ENCODE data around the gene MT1H. TPM values are rescaled to one million over a fixed set of nuclear protein-coding genes. Genes with fewer than 3 reads are reported as not detected.
"Not testable (repeated sequence)": the region's sequence is repeated elsewhere in the genome, so short reads cannot be mapped to it uniquely, and the experiment has no call there.

Gene MT1H
- total RNA-seq, result 0.85 TPM
- 50.7 TPM for polyA plus RNA-seq
- long read RNA-seq, donor 1, result 0 reads
- long read RNA-seq, donor 2, result 0 reads
- long read RNA-seq, donor 3, partial matches to known transcripts, result 0 of 1 reads
- long read RNA-seq, donor 3, other reads (novel, unspliced or antisense), result 0 of 1 reads
- long read RNA-seq, donor 4, partial matches to known transcripts, result 0 of 2 reads
- long read RNA-seq, donor 4, other reads (novel, unspliced or antisense), result 0 of 2 reads
- long read RNA-seq, donor 5, transcript MT1H-201 (3 exons, 397 nt), result major isoform, 11 of 11 reads
- long read RNA-seq, donor 5, partial matches to known transcripts, result 0 of 11 reads
- long read RNA-seq, donor 5, other reads (novel, unspliced or antisense), result 0 of 11 reads
- long read RNA-seq, donor 6, result 0 reads
- long read RNA-seq, donor 7, result 0 reads
- long read RNA-seq, donor 8, partial matches to known transcripts, result 0 of 1 reads
- long read RNA-seq, donor 8, other reads (novel, unspliced or antisense), result 0 of 1 reads
- long read RNA-seq, donor 9, result 0 reads
- long read RNA-seq, donor 10, result 0 reads

GRCh38 chr16:56669005-56669839, at the start of gene MT1H:
TSS of gene MT1H (plus strand) at chr16:56669814. CDS start at chr16:56669885, 71 bp downstream.
- H3K4me3 ChIP-seq (ENCODE audit: low read length in 2 of 2), result no peak within 1 kb of the TSS
- H3K4me1 ChIP-seq (ENCODE audit: control insufficient read depth in 2 of 2, insufficient read depth in 2 of 2, low read length in 2 of 2), result peaks cover 6 to 8% of the 10 kb centered on the region in 2 donors
- H3K27ac ChIP-seq (ENCODE audit: low read depth in 1 of 2, low read length in 1 of 2), result no peak within 1 kb of the TSS
- H3K9me3 ChIP-seq (ENCODE audit: control insufficient read depth in 2 of 2, insufficient read depth in 1 of 2, low read length in 1 of 2), result no peaks in the 10 kb centered on the region
- WGBS, result 10% methylated on average over 38 of the region's 38 CpGs
- peaks cover 67 to 98% of the 10 kb centered on the region in 2 donors for H3K27me3 ChIP-seq (ENCODE audit: control insufficient read depth in 2 of 2, insufficient read depth in 1 of 2, low read length in 1 of 2)
- no peaks in the 10 kb centered on the region for H3K36me3 ChIP-seq (ENCODE audit: control insufficient read depth in 2 of 2, insufficient read depth in 2 of 2, low read length in 1 of 2)
- DNase-seq (ENCODE audit: low read depth in 6 of 9, low spot score in 9 of 9), result no peak

- peaks cover 26 to 83% of the 10 kb centered on the region in 2 donors for H3K27me3 ChIP-seq (ENCODE audit: control insufficient read depth in 2 of 2, insufficient read depth in 1 of 2, low read length in 1 of 2)
- peaks cover 0 to 12% of the 10 kb centered on the region in 2 donors for H3K4me1 ChIP-seq (ENCODE audit: control insufficient read depth in 2 of 2, insufficient read depth in 2 of 2, low read length in 2 of 2)
- no peak overlapping the region for H3K4me3 ChIP-seq (ENCODE audit: low read length in 2 of 2)
- 90% methylated on average over 8 of the region's 8 CpGs for WGBS
- no peaks in the 10 kb centered on the region for H3K36me3 ChIP-seq (ENCODE audit: control insufficient read depth in 2 of 2, insufficient read depth in 2 of 2, low read length in 1 of 2)
- DNase-seq (ENCODE audit: low read depth in 6 of 9, low spot score in 9 of 9), result no peak
- no peak overlapping the region for H3K27ac ChIP-seq (ENCODE audit: low read depth in 1 of 2, low read length in 1 of 2)
- H3K9me3 ChIP-seq (ENCODE audit: control insufficient read depth in 2 of 2, insufficient read depth in 1 of 2, low read length in 1 of 2), result no peaks in the 10 kb centered on the region
Measured at GRCh38 chr16:56620339-56620897, 49.2 kb upstream of the MT1H start.

DNA sequence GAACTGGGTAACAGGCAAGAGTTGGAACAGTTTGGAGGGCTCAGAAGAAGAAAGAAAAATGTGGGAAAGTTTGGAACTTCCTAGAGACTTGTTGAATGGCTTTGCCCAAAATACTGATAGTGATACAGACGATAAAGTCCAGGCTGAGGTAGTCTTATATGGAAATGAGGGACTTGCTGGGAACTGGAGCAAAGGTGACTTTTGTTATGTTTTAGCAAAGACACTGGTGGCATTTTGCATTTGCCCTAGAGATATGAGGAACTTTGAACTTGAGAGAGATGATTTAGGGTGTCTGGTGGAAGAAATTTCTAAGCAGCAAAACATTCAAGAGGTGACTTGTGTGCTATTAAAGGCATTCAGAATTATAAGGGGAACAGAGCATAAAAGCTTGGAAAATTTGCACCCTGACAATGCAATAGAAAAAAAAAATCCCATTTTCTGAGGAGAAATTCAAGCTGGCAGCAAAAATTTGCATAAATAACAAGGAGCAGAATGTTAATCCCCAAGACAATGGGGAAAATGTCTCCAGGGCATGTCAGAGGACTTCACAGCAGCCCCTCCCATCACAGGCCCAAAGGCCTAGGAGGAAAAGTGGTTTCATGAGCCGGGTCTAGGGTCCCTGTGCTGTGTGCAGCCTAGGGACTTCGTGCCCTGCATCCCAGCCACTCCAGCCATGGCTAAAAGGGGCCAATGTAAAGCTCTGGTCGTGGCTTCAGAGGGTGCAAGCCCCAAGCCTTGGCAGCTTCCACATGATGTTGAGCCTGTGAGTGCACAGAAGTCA, 47.8 kb upstream of the MT1H start:
- not testable (repeated sequence) for H3K9me3 ChIP-seq (ENCODE audit: control insufficient read depth in 2 of 2, insufficient read depth in 1 of 2, low read length in 1 of 2); DNase-seq (ENCODE audit: low read depth in 6 of 9, low spot score in 9 of 9); H3K27ac ChIP-seq (ENCODE audit: low read depth in 1 of 2, low read length in 1 of 2); H3K36me3 ChIP-seq (ENCODE audit: control insufficient read depth in 2 of 2, insufficient read depth in 2 of 2, low read length in 1 of 2); H3K4me3 ChIP-seq (ENCODE audit: low read length in 2 of 2)
- Histone ChIP-seq H3K27me3 (ENCODE audit: control insufficient read depth in 2 of 2, insufficient read depth in 1 of 2, low read length in 1 of 2) (peaks cover 33 to 84% of the 10 kb centered on the region in 2 donors), H3K4me1 (ENCODE audit: control insufficient read depth in 2 of 2, insufficient read depth in 2 of 2, low read length in 2 of 2) (peaks cover 0 to 14% of the 10 kb centered on the region in 2 donors)
- 87% methylated on average over 4 of the region's 4 CpGs for WGBS

GRCh38 chr16:56623184-56623583, 46.4 kb upstream of the MT1H start:
- H3K4me3 ChIP-seq (ENCODE audit: low read length in 2 of 2); H3K9me3 ChIP-seq (ENCODE audit: control insufficient read depth in 2 of 2, insufficient read depth in 1 of 2, low read length in 1 of 2); H3K4me1 ChIP-seq (ENCODE audit: control insufficient read depth in 2 of 2, insufficient read depth in 2 of 2, low read length in 2 of 2); H3K36me3 ChIP-seq (ENCODE audit: control insufficient read depth in 2 of 2, insufficient read depth in 2 of 2, low read length in 1 of 2); H3K27ac ChIP-seq (ENCODE audit: low read depth in 1 of 2, low read length in 1 of 2); DNase-seq (ENCODE audit: low read depth in 6 of 9, low spot score in 9 of 9): not testable (repeated sequence)
- 97% methylated on average over 5 of the region's 5 CpGs for WGBS
- peaks cover 35 to 81% of the 10 kb centered on the region in 2 donors for H3K27me3 ChIP-seq (ENCODE audit: control insufficient read depth in 2 of 2, insufficient read depth in 1 of 2, low read length in 1 of 2)

DNA sequence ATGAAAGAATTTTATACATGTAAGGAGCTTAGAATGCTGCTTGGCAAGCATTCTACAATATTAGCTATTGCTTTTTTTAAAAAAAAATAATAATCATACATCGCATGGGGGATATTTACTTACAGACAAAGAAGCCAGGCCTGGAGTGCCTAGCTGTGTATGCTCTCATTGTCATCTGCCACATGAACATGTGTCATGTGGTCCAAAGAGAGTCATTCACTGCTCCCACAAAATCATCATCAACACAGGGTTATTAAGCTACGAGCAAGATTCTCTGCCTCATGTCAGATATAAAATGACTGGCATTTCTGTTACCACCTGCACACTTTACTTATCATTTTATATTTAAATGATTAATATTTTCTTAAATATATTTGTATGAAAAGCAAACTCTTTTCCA, 46.0 kb upstream of the MT1H start:
- H3K27ac ChIP-seq (ENCODE audit: low read depth in 1 of 2, low read length in 1 of 2), result no peak overlapping the region
- 96% methylated on average over 2 of the region's 2 CpGs for WGBS
- H3K36me3 ChIP-seq (ENCODE audit: control insufficient read depth in 2 of 2, insufficient read depth in 2 of 2, low read length in 1 of 2), result no peaks in the 10 kb centered on the region
- peaks cover 32 to 81% of the 10 kb centered on the region in 2 donors for H3K27me3 ChIP-seq (ENCODE audit: control insufficient read depth in 2 of 2, insufficient read depth in 1 of 2, low read length in 1 of 2)
- H3K9me3 ChIP-seq (ENCODE audit: control insufficient read depth in 2 of 2, insufficient read depth in 1 of 2, low read length in 1 of 2), result no peaks in the 10 kb centered on the region
- H3K4me3 ChIP-seq (ENCODE audit: low read length in 2 of 2), result no peak overlapping the region
- DNase-seq (ENCODE audit: low read depth in 6 of 9, low spot score in 9 of 9), result no peak
- peaks cover 0 to 5% of the 10 kb centered on the region in 2 donors for H3K4me1 ChIP-seq (ENCODE audit: control insufficient read depth in 2 of 2, insufficient read depth in 2 of 2, low read length in 2 of 2)

GRCh38 chr16:56625140-56625942, 44.3 kb upstream of the MT1H start, which contains the start of gene MT1E:
TSS of gene MT1E (plus strand) at chr16:56625781. CDS start at chr16:56625852, 71 bp downstream.
- Histone ChIP-seq H3K4me3 (ENCODE audit: low read length in 2 of 2) (peak within 1 kb of the TSS in 1 of 2 donors; percentile 33), H3K36me3 (ENCODE audit: control insufficient read depth in 2 of 2, insufficient read depth in 2 of 2, low read length in 1 of 2) (no peaks in the 10 kb centered on the region), H3K9me3 (ENCODE audit: control insufficient read depth in 2 of 2, insufficient read depth in 1 of 2, low read length in 1 of 2) (no peaks in the 10 kb centered on the region), H3K27me3 (ENCODE audit: control insufficient read depth in 2 of 2, insufficient read depth in 1 of 2, low read length in 1 of 2) (peaks cover 39 to 82% of the 10 kb centered on the region in 2 donors), H3K4me1 (ENCODE audit: control insufficient read depth in 2 of 2, insufficient read depth in 2 of 2, low read length in 2 of 2) (peaks cover 0 to 5% of the 10 kb centered on the region in 2 donors), H3K27ac (ENCODE audit: low read depth in 1 of 2, low read length in 1 of 2) (no peak within 1 kb of the TSS)
- 4% methylated on average over 62 of the region's 62 CpGs for WGBS
- DNase-seq (ENCODE audit: low read depth in 6 of 9, low spot score in 9 of 9), result no peak

DNA sequence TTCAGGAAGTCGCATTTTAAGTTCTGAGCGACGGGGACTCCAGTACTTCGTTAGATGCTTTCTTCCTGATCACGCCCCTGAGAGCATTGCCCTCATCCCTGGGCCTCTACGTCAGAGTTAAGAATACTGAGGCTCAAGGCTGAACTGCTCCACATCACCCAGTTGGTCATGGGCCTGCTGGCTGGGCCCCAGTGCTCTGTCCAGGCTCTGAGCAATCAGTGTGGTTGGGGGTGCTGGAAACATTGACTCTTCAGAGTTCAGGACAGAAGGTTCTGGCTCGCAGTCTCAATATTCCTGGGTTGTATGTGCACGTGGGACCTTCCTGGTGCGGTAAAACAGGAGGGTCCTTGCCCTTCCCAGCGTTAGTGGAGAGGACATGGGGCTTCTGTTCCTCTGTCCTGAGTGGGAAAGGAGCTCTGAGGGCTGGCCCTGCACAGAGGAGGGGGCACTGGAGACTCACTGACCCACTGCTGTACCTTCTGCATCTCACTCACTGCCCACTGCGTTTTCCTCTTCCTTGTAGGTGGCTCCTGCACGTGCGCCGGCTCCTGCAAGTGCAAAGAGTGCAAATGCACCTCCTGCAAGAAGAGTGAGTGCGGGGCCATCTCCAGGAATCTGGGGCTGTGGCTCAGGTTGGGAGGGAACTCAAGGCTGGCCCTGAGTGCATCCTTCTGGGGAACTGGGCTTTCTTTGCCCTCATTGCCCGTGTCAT, 43.5 kb upstream of the MT1H start:
- WGBS, result 16% methylated on average over 16 of the region's 16 CpGs

More for the DNA sequence above, 43.5 kb upstream of the MT1H start:
- H3K27ac ChIP-seq (ENCODE audit: low read depth in 1 of 2, low read length in 1 of 2), result no peak overlapping the region
- no peaks in the 10 kb centered on the region for H3K9me3 ChIP-seq (ENCODE audit: control insufficient read depth in 2 of 2, insufficient read depth in 1 of 2, low read length in 1 of 2)
- H3K36me3 ChIP-seq (ENCODE audit: control insufficient read depth in 2 of 2, insufficient read depth in 2 of 2, low read length in 1 of 2), result no peaks in the 10 kb centered on the region
- peaks cover 0 to 5% of the 10 kb centered on the region in 2 donors for H3K4me1 ChIP-seq (ENCODE audit: control insufficient read depth in 2 of 2, insufficient read depth in 2 of 2, low read length in 2 of 2)
- H3K4me3 ChIP-seq (ENCODE audit: low read length in 2 of 2), result no peak overlapping the region
- peaks cover 46 to 88% of the 10 kb centered on the region in 2 donors for H3K27me3 ChIP-seq (ENCODE audit: control insufficient read depth in 2 of 2, insufficient read depth in 1 of 2, low read length in 1 of 2)
- DNase-seq (ENCODE audit: low read depth in 6 of 9, low spot score in 9 of 9), result no peak

Data from thymus (tissue), 14 donors.